Activated naive CD4-positive, alpha-beta T cell treated with anti-CD3 and anti-CD28 coated beads, Interleukin-2, amount 50 U/mL, for 72 hours (primary cell): Measurements from ENCODE around the gene LAMP1. TPM values are rescaled to one million over a fixed set of nuclear protein-coding genes. Genes with fewer than 3 reads are reported as not detected.

Source experiments
- total RNA-seq, 2 donors: library from RNA; stranded (reverse); gene quantifications; one replicate each; pipeline ENCODE4 v1.2.3, GENCODE V29; 2022

The LAMP1 gene
- total RNA-seq, 2 donors from 2014 or later, result 43.5 to 68.6 TPM

Other genes starting within 250 kb of the LAMP1 start
- not detected for gene F7, start 191.4 kb upstream of the LAMP1 start, total RNA-seq
- not detected for gene F10, start 174.4 kb upstream of the LAMP1 start, total RNA-seq
- under 1 TPM in 1 of 2 donors, not detected in 1; 0.25 TPM for gene PROZ, start 138.6 kb upstream of the LAMP1 start, total RNA-seq
- gene PCID2, start 88.6 kb upstream of the LAMP1 start, total RNA-seq, result 10 to 100 TPM; 39.9 to 71.3 TPM
- 10 to 100 TPM; 59.7 to 87.1 TPM for gene CUL4A, start 87.6 kb upstream of the LAMP1 start, total RNA-seq
- under 1 TPM in 1 of 2 donors, not detected in 1; 0.95 TPM for gene GRTP1, start 66.9 kb downstream of the LAMP1 start, total RNA-seq
- under 1 TPM in 1 of 2 donors, not detected in 1; 0.19 TPM for gene ADPRHL1, start 156.2 kb downstream of the LAMP1 start, total RNA-seq
- gene DCUN1D2, start 193.5 kb downstream of the LAMP1 start, total RNA-seq, result 10 to 100 TPM; 18.9 to 36.5 TPM